Calu3 (cell line): ENCODE measurements around the gene BBOX1. TPM values are rescaled to one million over a fixed set of nuclear protein-coding genes. Genes with fewer than 3 reads are reported as not detected.
"Not testable (repeated sequence)": the region's sequence is repeated elsewhere in the genome, so short reads cannot be mapped to it uniquely, and the experiment has no call there.

Experiments
- BruUV-seq: library from RNA; stranded (reverse); fragments of 400-500 nt; replicated peaks from 2 replicates; lab custom pipeline; 2021; lab: Mats Ljungman, UMichigan
- CTCF ChIA-PET: fragments of 300-600 bp; sonication (Branson Sonifier 250); formaldehyde crosslinking; loops from one replicate; lab custom pipeline; 2022; ENCODE audit warnings: antibody characterized with exemption; lab: Charles Lee
- DNase-seq: peaks from one replicate; pipeline ENCODE4 v3.0.0; 2022
- H3K27ac Mint-ChIP-seq: one replicate; pipeline ENCODE4 v1.8.0; 2022; ENCODE audit warnings: mixed read lengths; ENCODE audit not compliant: unreplicated experiment
- H3K27me3 Mint-ChIP-seq: one replicate; pipeline ENCODE4 v1.8.0; 2022; ENCODE audit warnings: mixed read lengths; ENCODE audit not compliant: unreplicated experiment
- H3K36me3 Mint-ChIP-seq: one replicate; pipeline ENCODE4 v1.8.0; 2022; ENCODE audit warnings: mild to moderate bottlenecking, moderate library complexity, mixed read lengths; ENCODE audit not compliant: insufficient read depth, unreplicated experiment
- H3K4me1 Mint-ChIP-seq: one replicate; pipeline ENCODE4 v1.8.0; 2022; ENCODE audit warnings: mild to moderate bottlenecking, low read depth, mixed read lengths; ENCODE audit not compliant: unreplicated experiment
- H3K4me3 Mint-ChIP-seq: one replicate; pipeline ENCODE4 v1.8.0; 2022; ENCODE audit warnings: mild to moderate bottlenecking, low read depth, moderate library complexity, mixed read lengths; ENCODE audit not compliant: unreplicated experiment
- H3K9me3 Mint-ChIP-seq: one replicate; pipeline ENCODE4 v1.8.0; 2022; ENCODE audit warnings: low read depth, mixed read lengths; ENCODE audit not compliant: unreplicated experiment
- CTCF ChIP-seq: fragments of 200-600 bp; IDR thresholded peaks from one replicate; pipeline ENCODE4 v1.8.0; 2022; ENCODE audit warnings: antibody characterized with exemption; ENCODE audit not compliant: unreplicated experiment
- intact Hi-C: fragments of 100-400 bp; cut with micrococcal nuclease; formaldehyde crosslinking; loops from one replicate; pipeline ENCODE4 v1.10.0; 2022; ENCODE audit not compliant: unreplicated experiment
- total RNA-seq: library from RNA; stranded (reverse); gene quantifications from 2 replicates; pipeline ENCODE4 v1.2.3, GENCODE V29; 2022

The BBOX1 gene
- total RNA-seq, 1 experiment from 2014 or later: not detected

- CTCF ChIA-PET: interaction anchor here (0.6 kb wide), 1 partner anchor 383 kb away, joined by 3 read pairs; the partner anchor contains the start of gene LGR4
- no peak for TF ChIP-seq CTCF
- intact Hi-C loops: no loop called here
These were observed 49.1 kb downstream of the BBOX1 start for GRCh38 chr11:27089746-27090145.

DNA sequence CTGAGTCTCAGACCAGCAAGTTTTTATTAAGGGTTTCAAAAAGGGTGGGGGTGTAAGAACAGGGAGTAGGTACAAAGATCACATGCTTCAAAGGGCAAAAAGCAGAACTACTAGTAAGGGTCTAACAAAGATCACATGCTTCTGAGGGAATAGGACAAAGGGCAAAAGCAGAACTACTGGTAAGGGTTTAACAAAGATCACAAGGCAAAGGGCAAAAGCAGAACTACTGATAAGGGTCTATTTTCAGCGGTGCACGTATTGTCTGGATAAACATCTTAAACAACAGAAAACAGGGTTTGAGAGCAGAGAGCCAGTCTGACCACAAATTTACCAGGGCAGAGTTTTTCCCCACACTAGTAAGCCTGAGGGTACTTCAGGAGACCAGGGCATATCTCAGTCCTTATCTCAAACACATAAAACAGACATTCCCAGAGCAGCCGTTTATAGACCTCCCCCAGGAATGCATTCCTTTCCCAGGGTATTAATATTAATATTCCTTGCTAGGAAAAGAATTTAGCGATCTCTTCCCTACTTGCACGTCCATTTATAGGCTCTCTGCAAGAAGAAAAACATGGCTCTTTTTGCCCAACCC is 49.8 kb downstream of the BBOX1 start:
- H3K4me1 Mint-ChIP-seq: peaks cover 11% of the 10 kb centered on the region
- CTCF ChIA-PET, H3K27me3 Mint-ChIP-seq, H3K4me3 Mint-ChIP-seq, intact Hi-C loops, BruUV-seq, H3K36me3 Mint-ChIP-seq, DNase-seq, H3K27ac Mint-ChIP-seq, H3K9me3 Mint-ChIP-seq: not testable (repeated sequence)

More at GRCh38 chr11:27089746-27090145, 49.1 kb downstream of the BBOX1 start:
- Mint-ChIP-seq H3K4me1 (peaks cover 11% of the 10 kb centered on the region), H3K36me3 (no peaks in the 10 kb centered on the region), H3K9me3 (peaks cover 2% of the 10 kb centered on the region), H3K4me3 (no peak overlapping the region), H3K27ac (no peak overlapping the region), H3K27me3 (no peaks in the 10 kb centered on the region)
- DNase-seq: no peak
- BruUV-seq: no TSS peak

GRCh38 chr11:27094120-27094519 is 53.5 kb downstream of the BBOX1 start:
- Mint-ChIP-seq H3K4me3 (no peak overlapping the region), H3K9me3 (peaks cover 2% of the 10 kb centered on the region), H3K36me3 (no peaks in the 10 kb centered on the region), H3K4me1 (peaks cover 11% of the 10 kb centered on the region), H3K27ac (no peak overlapping the region), H3K27me3 (no peaks in the 10 kb centered on the region)
- no TSS peak for BruUV-seq
- no peak for TF ChIP-seq CTCF
- intact Hi-C loops: no loop called here
- DNase-seq: no peak
- CTCF ChIA-PET: no interaction called here

DNA sequence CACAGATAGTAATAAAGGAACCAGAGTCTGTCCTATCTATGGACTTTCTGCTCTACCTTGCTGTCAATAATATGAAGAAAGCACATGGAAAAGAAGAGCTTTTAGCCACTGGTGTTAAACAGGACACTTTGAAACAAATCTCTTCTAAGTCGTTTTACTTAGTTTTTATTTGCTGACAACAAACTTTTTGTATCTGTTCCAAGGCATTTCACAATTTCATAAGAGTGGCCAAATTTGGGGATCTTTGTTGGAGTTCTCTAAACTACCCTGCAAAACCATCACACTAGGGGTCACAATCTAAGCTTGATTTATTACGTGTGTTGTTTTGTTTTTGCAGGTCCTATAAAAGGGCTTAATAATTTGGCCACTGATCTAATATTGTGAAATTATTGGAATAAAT is 54.4 kb downstream of the BBOX1 start:
- CTCF ChIA-PET: no interaction called here
- no peak for DNase-seq
- no peak for TF ChIP-seq CTCF
- no TSS peak for BruUV-seq
- Mint-ChIP-seq H3K9me3 (peaks cover 2% of the 10 kb centered on the region), H3K27ac (no peak overlapping the region), H3K4me3 (no peak overlapping the region), H3K27me3 (no peaks in the 10 kb centered on the region), H3K4me1 (peaks cover 8% of the 10 kb centered on the region), H3K36me3 (no peaks in the 10 kb centered on the region)
- intact Hi-C loops: no loop called here

- no peaks in the 10 kb centered on the region for H3K4me1 Mint-ChIP-seq
- DNase-seq: no peak
- TF ChIP-seq CTCF: no peak
- H3K9me3 Mint-ChIP-seq: peaks cover 2% of the 10 kb centered on the region
- H3K27ac Mint-ChIP-seq: no peak overlapping the region
- no peaks in the 10 kb centered on the region for H3K27me3 Mint-ChIP-seq
- H3K36me3 Mint-ChIP-seq: no peaks in the 10 kb centered on the region
- no TSS peak for BruUV-seq
- CTCF ChIA-PET: no interaction called here
- H3K4me3 Mint-ChIP-seq: no peak overlapping the region
- intact Hi-C loops: no loop called here
These were observed 55.3 kb downstream of the BBOX1 start for GRCh38 chr11:27095887-27096286.
